Neural progenitor cell (in vitro differentiated cells): ENCODE measurements around the gene DPH1. TPM values are rescaled to one million over a fixed set of nuclear protein-coding genes. Genes with fewer than 3 reads are reported as not detected.

Experiments
- DNase-seq: peaks from one replicate; pipeline ENCODE4 v3.0.0-alpha.2; 2016; ENCODE audit warnings: low spot score
- H2AFZ ChIP-seq: fragments of 200-600 bp; sonication (generic); replicated peaks from 2 replicates; pipeline ENCODE4 v1.6.1; 2016; ENCODE audit warnings: antibody characterized with exemption
- H3F3A ChIP-seq: fragments of 200-600 bp; sonication (generic); 2 replicates; pipeline ENCODE4 v1.6.1; 2016; ENCODE audit warnings: antibody characterized with exemption, low read depth
- H3K27ac ChIP-seq: fragments of 200-600 bp; sonication (generic); 2 replicates; pipeline ENCODE4 v1.5.1; 2016; ENCODE audit warnings: mild to moderate bottlenecking
- H3K27me3 ChIP-seq: fragments of 200-600 bp; sonication (generic); 2 replicates; pipeline ENCODE4 v1.6.1; 2016; ENCODE audit warnings: mild to moderate bottlenecking, moderate library complexity
- H3K36me3 ChIP-seq: fragments of 200-600 bp; sonication (generic); 2 replicates; pipeline ENCODE4 v1.5.1; 2016
- H3K4me1 ChIP-seq: fragments of 200-600 bp; sonication (generic); 2 replicates; pipeline ENCODE4 v1.6.1; 2016; ENCODE audit warnings: mixed run types
- H3K4me2 ChIP-seq: fragments of 200-600 bp; sonication (generic); 2 replicates; pipeline ENCODE4 v1.6.1; 2016
- H3K4me3 ChIP-seq: fragments of 200-600 bp; sonication (generic); 2 replicates; pipeline ENCODE4 v1.5.1; 2016
- H3K79me2 ChIP-seq: fragments of 200-600 bp; sonication (generic); 2 replicates; pipeline ENCODE4 v1.6.1; 2016; ENCODE audit warnings: low read depth
- H3K9ac ChIP-seq: fragments of 200-600 bp; sonication (generic); 2 replicates; pipeline ENCODE4 v1.6.1; 2016
- H3K9me3 ChIP-seq: fragments of 200-600 bp; sonication (generic); 2 replicates; pipeline ENCODE4 v1.5.1; 2016; ENCODE audit warnings: low read depth
- H4K20me1 ChIP-seq: fragments of 200-600 bp; sonication (generic); 2 replicates; pipeline ENCODE4 v1.6.1; 2016; ENCODE audit warnings: low read depth
- H3K27ac Mint-ChIP-seq: 3 replicates; pipeline ENCODE4 v1.8.0; 2021; ENCODE audit warnings: mixed read lengths
- H3K27me3 Mint-ChIP-seq: 2 replicates; pipeline ENCODE4 v1.8.0; 2022; ENCODE audit warnings: low read depth, mild to moderate bottlenecking, inconsistent platforms, moderate library complexity, mixed read lengths; ENCODE audit not compliant: insufficient read depth
- H3K36me3 Mint-ChIP-seq: 3 replicates; pipeline ENCODE4 v1.8.0; 2021; ENCODE audit warnings: mixed read lengths
- H3K4me1 Mint-ChIP-seq: 3 replicates; pipeline ENCODE4 v1.8.0; 2021; ENCODE audit warnings: mixed read lengths
- H3K4me3 Mint-ChIP-seq: 3 replicates; pipeline ENCODE4 v1.8.0; 2021; ENCODE audit warnings: mild to moderate bottlenecking, moderate library complexity, mixed read lengths
- H3K9me3 Mint-ChIP-seq: 3 replicates; pipeline ENCODE4 v1.8.0; 2020; ENCODE audit warnings: mixed read lengths
- CTCF ChIP-seq: fragments of 200-600 bp; sonication (generic); IDR thresholded peaks from 2 replicates; pipeline ENCODE4 v1.5.1; 2017; ENCODE audit warnings: antibody characterized with exemption, mild to moderate bottlenecking
- EZH2 ChIP-seq: fragments of 200-600 bp; sonication (generic); IDR thresholded peaks from 2 replicates; pipeline ENCODE4 v1.6.1; 2017; ENCODE audit warnings: antibody characterized with exemption, mild to moderate bottlenecking, moderate library complexity
- EZH2phosphoT487 ChIP-seq: fragments of 200-600 bp; sonication (generic); IDR thresholded peaks from 2 replicates; pipeline ENCODE4 v1.6.1; 2017; ENCODE audit warnings: antibody characterized with exemption
- total RNA-seq: library from RNA; depleted of rRNA; stranded (reverse); fragments of >200 nt; gene quantifications from 2 replicates; pipeline ENCODE4 v1.2.3, GENCODE V29; 2015; ENCODE audit warnings: low replicate concordance

The DPH1 gene
- total RNA-seq, 1 donor from 2014 or later, result 21.1 TPM

GRCh38 chr17:2019723-2020122, 10.2 kb upstream of the DPH1 start:
- Mint-ChIP-seq H3K36me3 (no peaks in the 10 kb centered on the region), H3K27me3 (peaks cover 16% of the 10 kb centered on the region), H3K27ac (no peak overlapping the region), H3K4me3 (peak overlapping the region; percentile 28), H3K9me3 (no peaks in the 10 kb centered on the region), H3K4me1 (peaks cover 54% of the 10 kb centered on the region)
- Histone ChIP-seq H3K4me2 (no peak overlapping the region), H3F3A (peaks cover 21% of the 10 kb centered on the region), H3K79me2 (no peaks in the 10 kb centered on the region), H3K9ac (no peak overlapping the region), H4K20me1 (peaks cover 4% of the 10 kb centered on the region), H3K4me1 (peaks cover 21% of the 10 kb centered on the region), H3K9me3 (no peaks in the 10 kb centered on the region), H3K4me3 (no peak overlapping the region), H2AFZ (no peak overlapping the region), H3K36me3 (no peaks in the 10 kb centered on the region), H3K27me3 (peaks cover 99% of the 10 kb centered on the region), H3K27ac (no peak overlapping the region)
- DNase-seq, result no peak
- no peak for TF ChIP-seq CTCF
- TF ChIP-seq EZH2phosphoT487, result no peak

GRCh38 chr17:2020721-2021120, 9.2 kb upstream of the DPH1 start:
- H3K4me3 Mint-ChIP-seq, result no peak overlapping the region
- no peaks in the 10 kb centered on the region for H3K9me3 Mint-ChIP-seq
- H3K9ac ChIP-seq, result no peak overlapping the region
- no peak overlapping the region for H3K4me3 ChIP-seq
- H3K27me3 Mint-ChIP-seq, result peaks cover 17% of the 10 kb centered on the region
- H3K36me3 ChIP-seq, result no peaks in the 10 kb centered on the region
- H3K79me2 ChIP-seq, result no peaks in the 10 kb centered on the region
- peaks cover 22% of the 10 kb centered on the region for H3K4me1 ChIP-seq
- DNase-seq, result no peak
- no peak for TF ChIP-seq EZH2
- no peak for TF ChIP-seq CTCF
- no peak for TF ChIP-seq EZH2phosphoT487
- H3K4me1 Mint-ChIP-seq, result peaks cover 45% of the 10 kb centered on the region
- H3F3A ChIP-seq, result peaks cover 27% of the 10 kb centered on the region
- H3K27ac Mint-ChIP-seq, result no peak overlapping the region
- no peaks in the 10 kb centered on the region for H3K9me3 ChIP-seq
- no peak overlapping the region for H3K27ac ChIP-seq
- peaks cover 99% of the 10 kb centered on the region for H3K27me3 ChIP-seq
- H2AFZ ChIP-seq, result no peak overlapping the region
- H3K36me3 Mint-ChIP-seq, result no peaks in the 10 kb centered on the region
- H4K20me1 ChIP-seq, result peaks cover 4% of the 10 kb centered on the region
- no peak overlapping the region for H3K4me2 ChIP-seq

GRCh38 chr17:2022647-2023240, 7.2 kb upstream of the DPH1 start:
- Histone ChIP-seq H3K27me3 (peaks cover 99% of the 10 kb centered on the region), H3K4me2 (peak overlapping the region; percentile 91), H3K36me3 (no peaks in the 10 kb centered on the region), H2AFZ (peak overlapping the region; percentile 37), H3K9me3 (no peaks in the 10 kb centered on the region), H3K27ac (no peak overlapping the region), H3F3A (peaks cover 34% of the 10 kb centered on the region), H3K4me3 (peak overlapping the region; percentile 6), H3K9ac (no peak overlapping the region), H3K4me1 (peaks cover 22% of the 10 kb centered on the region), H3K79me2 (no peaks in the 10 kb centered on the region), H4K20me1 (peaks cover 4% of the 10 kb centered on the region)
- peaks cover 39% of the 10 kb centered on the region for H3K4me1 Mint-ChIP-seq
- DNase-seq, result no peak
- H3K27me3 Mint-ChIP-seq, result peaks cover 31% of the 10 kb centered on the region
- no peak for TF ChIP-seq EZH2phosphoT487
- no peak for TF ChIP-seq CTCF
- no peak for TF ChIP-seq EZH2
- H3K27ac Mint-ChIP-seq, result no peak overlapping the region
- H3K36me3 Mint-ChIP-seq, result peaks cover 1% of the 10 kb centered on the region
- H3K4me3 Mint-ChIP-seq, result peak overlapping the region; percentile 75
- peaks cover 5% of the 10 kb centered on the region for H3K9me3 Mint-ChIP-seq
